GM12891 (cell line): ENCODE results near the gene SLC16A8.

Experiments
- POLR2A ChIP-seq: IDR thresholded peaks from 2 replicates; pipeline ENCODE4 v1.6.1; 2011; ENCODE audit warnings: low read depth, low read length, control low read depth
- SPI1 ChIP-seq: IDR thresholded peaks from 2 replicates; pipeline ENCODE4 v1.6.1; 2011; ENCODE audit warnings: low read depth, low read length, control low read depth

GRCh38 chr22:38106814-38107578 lies 23.0 kb upstream of the SLC16A8 start:
- TF ChIP-seq SPI1 (no peak), POLR2A (no peak)
